Measurements from ENCODE around the gene CRYBA2.
A peak's percentile ranks its signal among the peaks of the same experiment; 100 is the strongest.

The CRYBA2 gene

GRCh38 chr2:218970894-218971293 is 22.3 kb downstream of the CRYBA2 start:
- no peak for DNase-seq (ENCODE audit: low read depth)
- no peak for TF ChIP-seq CTCF (conservative IDR thresholded peaks at IDR 0.05; ENCODE audit: low read length)
- H3K4me3 ChIP-seq (ENCODE audit: low read length) = no peak overlapping the region

- no peak overlapping the region for H3K4me3 ChIP-seq (ENCODE audit: low read length)
- DNase-seq (ENCODE audit: low read depth) = peak; percentile 45
- no peak for TF ChIP-seq CTCF (conservative IDR thresholded peaks at IDR 0.05; ENCODE audit: low read length)
These were observed 29.0 kb downstream of the CRYBA2 start for GRCh38 chr2:218964041-218964771.

- no peak for DNase-seq (ENCODE audit: low read depth)
These were observed 29.6 kb downstream of the CRYBA2 start for GRCh38 chr2:218963601-218964000.

GRCh38 chr2:218962859-218963492 is 30.2 kb downstream of the CRYBA2 start:
- peak; percentile 36 for DNase-seq (ENCODE audit: low read depth)
- no peak overlapping the region; the same call in 1 of the 2 replicates for H3K4me3 ChIP-seq (ENCODE audit: low read length)
- no peak for TF ChIP-seq CTCF (conservative IDR thresholded peaks at IDR 0.05; ENCODE audit: low read length)

More at GRCh38 chr2:218963601-218964000, 29.6 kb downstream of the CRYBA2 start:
- no peak for TF ChIP-seq CTCF (conservative IDR thresholded peaks at IDR 0.05; ENCODE audit: low read length)
- H3K4me3 ChIP-seq (ENCODE audit: low read length) = no peak overlapping the region

- no peak overlapping the region for H3K4me3 ChIP-seq (ENCODE audit: low read length)
- no peak for TF ChIP-seq CTCF (conservative IDR thresholded peaks at IDR 0.05; ENCODE audit: low read length)
- DNase-seq (ENCODE audit: low read depth) = no peak
These were observed 31.3 kb downstream of the CRYBA2 start for GRCh38 chr2:218961651-218962570.

- no peak overlapping the region for H3K4me3 ChIP-seq (ENCODE audit: low read length)
- DNase-seq (ENCODE audit: low read depth) = no peak
- no peak for TF ChIP-seq CTCF (conservative IDR thresholded peaks at IDR 0.05; ENCODE audit: low read length)
These were observed 32.0 kb downstream of the CRYBA2 start for GRCh38 chr2:218961229-218961628.
